Endothelial cell (in vitro differentiated cells): Measurements from ENCODE around the gene GLYR1. TPM values are rescaled to one million over a fixed set of nuclear protein-coding genes. Genes with fewer than 3 reads are reported as not detected.

Experiments used
- DNase-seq: peaks from one replicate; pipeline ENCODE4 v3.0.0; 2021; ENCODE audit warnings: low spot score
- H3K27ac Mint-ChIP-seq: one replicate; pipeline ENCODE4 v1.8.0; 2021; ENCODE audit warnings: mixed read lengths, inconsistent platforms; ENCODE audit not compliant: unreplicated experiment
- H3K27me3 Mint-ChIP-seq: one replicate; pipeline ENCODE4 v1.8.0; 2021; ENCODE audit warnings: mild to moderate bottlenecking, moderate library complexity, mixed read lengths, inconsistent platforms; ENCODE audit not compliant: unreplicated experiment
- H3K36me3 Mint-ChIP-seq: one replicate; pipeline ENCODE4 v1.8.0; 2021; ENCODE audit warnings: mild to moderate bottlenecking, low read depth, mixed read lengths, inconsistent platforms; ENCODE audit not compliant: unreplicated experiment
- H3K4me1 Mint-ChIP-seq: one replicate; pipeline ENCODE4 v1.8.0; 2021; ENCODE audit warnings: mild to moderate bottlenecking, mixed read lengths, inconsistent platforms; ENCODE audit not compliant: unreplicated experiment
- H3K4me3 Mint-ChIP-seq: one replicate; pipeline ENCODE4 v1.8.0; 2021; ENCODE audit warnings: mild to moderate bottlenecking, mixed read lengths, inconsistent platforms; ENCODE audit not compliant: unreplicated experiment
- H3K9me3 Mint-ChIP-seq: one replicate; pipeline ENCODE4 v1.8.0; 2021; ENCODE audit warnings: mixed read lengths, inconsistent platforms; ENCODE audit not compliant: unreplicated experiment
- CTCF ChIP-seq: fragments of 200-600 bp; sonication (generic); IDR thresholded peaks from one replicate; pipeline ENCODE4 v1.5.0; 2021; ENCODE audit warnings: antibody characterized with exemption; ENCODE audit not compliant: unreplicated experiment
- total RNA-seq: library from RNA; stranded (reverse); fragmentation: NEBNext Ultra II Directional; extraction: Animal tissue kit (Norgen Biotek cat#: 25700); gene quantifications from one replicate; pipeline ENCODE4 v1.2.1, GENCODE V29; 2021; ENCODE audit not compliant: unreplicated experiment

GLYR1 gene
- total RNA-seq, 1 donor from 2014 or later: 111 TPM

DNA sequence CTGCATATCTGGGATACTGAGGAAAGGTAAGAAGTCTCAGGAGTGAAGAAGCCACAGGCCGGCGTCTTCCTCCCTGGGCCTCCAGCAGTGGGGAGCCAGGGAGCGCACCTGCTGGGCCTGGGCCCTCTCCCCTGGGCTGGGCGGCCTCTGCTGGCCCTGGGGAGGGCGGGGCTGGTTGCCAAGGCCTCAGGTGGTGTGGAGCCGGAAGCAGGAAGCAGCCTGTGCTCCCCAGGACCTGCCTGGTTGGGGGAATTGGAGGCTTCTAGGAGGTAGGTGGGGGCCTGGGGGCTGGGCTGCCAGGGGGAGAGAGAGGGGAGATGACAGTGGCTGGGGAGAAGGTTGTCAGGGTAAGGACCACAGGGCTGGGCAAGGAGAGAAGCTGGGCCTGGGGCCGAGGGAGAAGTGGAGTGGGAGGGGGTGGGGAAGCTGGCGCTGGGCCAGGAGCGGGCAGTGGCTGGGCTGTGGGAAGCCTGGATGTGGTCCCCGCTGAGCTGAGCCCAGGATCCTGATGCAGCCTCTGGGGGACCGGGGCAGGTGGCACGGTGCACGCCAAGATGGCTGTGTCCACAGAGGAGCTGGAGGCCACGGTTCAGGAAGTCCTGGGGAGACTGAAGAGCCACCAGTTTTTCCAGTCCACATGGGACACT lies 51.8 kb downstream of the GLYR1 start, which contains the start of gene SMIM22:
Gene SMIM22, plus strand, starts transcription at position 189 of the 647 bp plus-strand sequence. Its CDS starts 366 bp downstream, at position 555.
- H3K27ac Mint-ChIP-seq: no peak within 1 kb of the TSS
- DNase-seq: no peak

DNA sequence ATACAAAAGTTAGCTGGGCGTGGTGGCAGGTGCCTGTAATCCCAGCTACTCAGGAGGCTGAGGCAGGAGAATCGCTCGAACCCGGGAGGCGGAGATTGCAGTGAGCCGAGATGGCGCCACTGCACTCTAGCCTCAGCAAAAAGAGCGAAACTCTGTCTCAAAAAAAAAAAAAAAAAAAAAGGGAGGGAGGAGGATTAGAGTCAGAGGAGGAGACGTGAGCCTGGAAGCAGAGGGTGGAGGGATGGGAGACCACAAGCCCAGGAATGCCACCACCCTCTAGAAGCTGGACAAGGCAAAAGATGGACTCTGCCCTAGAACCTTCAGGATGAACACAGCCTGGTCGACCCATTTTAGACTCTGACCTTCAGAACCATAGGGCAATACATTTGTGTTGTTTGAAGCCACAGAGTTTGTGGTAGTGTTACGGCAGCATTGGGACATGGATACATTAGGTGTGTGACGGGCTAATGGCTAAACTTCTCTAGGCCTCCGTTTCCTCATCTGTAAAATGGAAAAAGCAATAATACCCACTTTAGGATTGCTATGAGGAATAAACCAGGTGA lies 54.1 kb downstream of the GLYR1 start:
- H3K4me1 Mint-ChIP-seq: no peaks in the 10 kb centered on the region
- no peak for DNase-seq
- H3K4me3 Mint-ChIP-seq: no peak overlapping the region
- no peak overlapping the region for H3K27ac Mint-ChIP-seq
- peaks cover 3% of the 10 kb centered on the region for H3K36me3 Mint-ChIP-seq
- peaks cover 3% of the 10 kb centered on the region for H3K27me3 Mint-ChIP-seq
- no peaks in the 10 kb centered on the region for H3K9me3 Mint-ChIP-seq
- TF ChIP-seq CTCF: no peak

More for the DNA sequence above, 51.8 kb downstream of the GLYR1 start, which contains the start of gene SMIM22:
- Mint-ChIP-seq H3K4me1 (peaks cover under 1% of the 10 kb centered on the region), H3K4me3 (no peak within 1 kb of the TSS), H3K27me3 (no peaks in the 10 kb centered on the region), H3K36me3 (peaks cover 13% of the 10 kb centered on the region), H3K9me3 (no peaks in the 10 kb centered on the region)
- TF ChIP-seq CTCF: no peak

GRCh38 chr16:4790871-4791270 lies 56.2 kb downstream of the GLYR1 start:
- no peaks in the 10 kb centered on the region for H3K9me3 Mint-ChIP-seq
- no peak for DNase-seq
- no peak overlapping the region for H3K4me3 Mint-ChIP-seq
- H3K4me1 Mint-ChIP-seq: no peaks in the 10 kb centered on the region
- H3K27me3 Mint-ChIP-seq: peaks cover 3% of the 10 kb centered on the region
- no peak overlapping the region for H3K27ac Mint-ChIP-seq
- no peaks in the 10 kb centered on the region for H3K36me3 Mint-ChIP-seq
- TF ChIP-seq CTCF: no peak

DNA sequence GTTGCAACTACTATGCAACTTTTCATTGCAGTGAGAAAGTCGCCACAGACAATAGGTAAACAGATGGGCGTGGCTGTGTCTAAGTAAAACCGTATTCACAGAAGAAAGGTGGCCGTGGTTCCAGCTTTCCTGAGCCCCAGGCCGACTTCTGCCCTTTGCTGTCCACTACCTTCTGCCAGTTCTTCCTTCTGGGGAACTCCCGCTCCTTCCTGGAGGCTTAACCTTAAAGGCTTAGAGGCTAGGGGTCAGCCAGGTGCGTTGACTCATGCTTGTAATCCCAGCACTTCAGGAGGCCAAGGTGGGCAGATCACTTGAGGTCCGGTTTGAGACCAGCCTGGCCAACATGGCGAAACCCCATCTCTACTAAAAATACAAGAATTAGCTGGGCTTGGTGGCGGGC lies 56.8 kb downstream of the GLYR1 start:
- Mint-ChIP-seq H3K36me3 (no peaks in the 10 kb centered on the region), H3K9me3 (no peaks in the 10 kb centered on the region), H3K27me3 (peaks cover 3% of the 10 kb centered on the region), H3K4me1 (no peaks in the 10 kb centered on the region), H3K27ac (no peak overlapping the region), H3K4me3 (no peak overlapping the region)
- no peak for TF ChIP-seq CTCF
- DNase-seq: no peak

DNA sequence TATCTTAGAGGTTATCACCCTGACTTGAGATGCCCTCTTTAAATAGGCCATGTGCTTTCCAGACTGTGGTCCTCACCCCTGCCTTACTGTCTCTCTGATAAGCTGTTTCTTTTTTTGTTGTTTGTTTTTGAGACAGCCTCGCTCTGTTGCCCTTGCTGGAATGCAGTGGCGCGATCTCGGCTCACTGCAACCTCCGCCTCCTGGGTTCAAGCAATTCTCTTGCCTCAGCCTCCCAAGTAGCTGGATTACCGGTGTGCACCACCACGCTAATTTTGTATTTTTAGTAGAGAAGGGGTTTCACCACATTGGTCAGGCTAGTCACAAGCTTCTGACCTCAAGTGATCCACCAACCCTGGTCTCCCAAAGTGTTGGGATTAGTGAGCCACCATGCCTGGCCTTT lies 58.2 kb downstream of the GLYR1 start:
- no peak for DNase-seq
- no peak overlapping the region for H3K27ac Mint-ChIP-seq
- peaks cover 5% of the 10 kb centered on the region for H3K27me3 Mint-ChIP-seq
- H3K9me3 Mint-ChIP-seq: no peaks in the 10 kb centered on the region
- no peak overlapping the region for H3K4me3 Mint-ChIP-seq
- H3K36me3 Mint-ChIP-seq: peaks cover 4% of the 10 kb centered on the region
- no peaks in the 10 kb centered on the region for H3K4me1 Mint-ChIP-seq
- no peak for TF ChIP-seq CTCF
